ENCODE results near the gene LDLRAD2.
"Not testable (repeated sequence)": the region's sequence is repeated elsewhere in the genome, so short reads cannot be mapped to it uniquely, and the experiment has no call there.

LDLRAD2 gene

GRCh38 chr1:21824926-21825325 lies 12.9 kb downstream of the LDLRAD2 start:
- DNase-seq: no peak

DNA sequence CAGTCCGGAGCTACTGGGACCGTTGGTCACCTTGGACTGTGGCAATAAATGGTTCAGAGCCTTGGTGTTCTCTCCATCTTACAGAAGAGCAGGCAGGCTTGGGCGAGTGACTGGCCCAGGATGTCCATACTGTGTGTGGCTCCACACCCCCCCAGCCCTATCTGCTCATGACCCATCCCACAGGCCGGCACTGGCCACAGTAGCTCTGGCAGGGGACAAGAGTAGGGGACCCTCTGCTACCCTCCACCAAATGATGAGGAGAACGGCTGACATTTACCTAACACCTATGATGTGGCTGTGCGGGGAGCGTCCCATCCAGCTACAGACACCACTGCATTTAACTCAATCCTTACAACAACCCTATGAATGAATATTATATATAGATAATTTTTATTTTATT lies 13.3 kb downstream of the LDLRAD2 start:
- no peak for DNase-seq

GRCh38 chr1:21826694-21827093 lies 14.6 kb downstream of the LDLRAD2 start:
- DNase-seq: not testable (repeated sequence)

DNA sequence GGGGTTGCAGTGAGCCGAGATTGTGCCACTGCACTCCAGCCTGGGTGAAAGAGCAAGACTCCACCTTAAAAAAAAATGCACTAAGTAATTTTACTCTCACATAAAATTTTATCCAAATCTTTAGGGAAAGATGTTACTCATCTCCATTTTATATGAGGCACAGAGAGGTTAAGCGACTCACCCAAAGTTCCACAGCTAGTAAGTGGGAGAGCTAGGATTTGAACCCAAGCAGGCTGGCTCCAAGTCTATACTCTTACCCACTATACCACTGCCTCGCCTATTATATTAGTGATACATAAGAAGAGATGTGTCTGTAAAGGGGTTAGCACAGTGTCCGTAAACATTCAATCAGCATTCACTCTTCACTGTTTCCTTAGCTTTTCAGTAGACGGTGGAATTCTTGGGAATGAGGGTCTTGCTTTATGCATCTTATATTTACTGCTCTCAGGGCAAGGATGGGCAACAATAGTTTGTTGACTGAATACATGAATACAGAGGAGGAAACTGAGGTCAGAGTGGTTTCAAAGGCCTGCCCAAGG lies 15.1 kb downstream of the LDLRAD2 start:
- no peak for DNase-seq

GRCh38 chr1:21828075-21828474 lies 16.0 kb downstream of the LDLRAD2 start:
- DNase-seq: no peak

DNA sequence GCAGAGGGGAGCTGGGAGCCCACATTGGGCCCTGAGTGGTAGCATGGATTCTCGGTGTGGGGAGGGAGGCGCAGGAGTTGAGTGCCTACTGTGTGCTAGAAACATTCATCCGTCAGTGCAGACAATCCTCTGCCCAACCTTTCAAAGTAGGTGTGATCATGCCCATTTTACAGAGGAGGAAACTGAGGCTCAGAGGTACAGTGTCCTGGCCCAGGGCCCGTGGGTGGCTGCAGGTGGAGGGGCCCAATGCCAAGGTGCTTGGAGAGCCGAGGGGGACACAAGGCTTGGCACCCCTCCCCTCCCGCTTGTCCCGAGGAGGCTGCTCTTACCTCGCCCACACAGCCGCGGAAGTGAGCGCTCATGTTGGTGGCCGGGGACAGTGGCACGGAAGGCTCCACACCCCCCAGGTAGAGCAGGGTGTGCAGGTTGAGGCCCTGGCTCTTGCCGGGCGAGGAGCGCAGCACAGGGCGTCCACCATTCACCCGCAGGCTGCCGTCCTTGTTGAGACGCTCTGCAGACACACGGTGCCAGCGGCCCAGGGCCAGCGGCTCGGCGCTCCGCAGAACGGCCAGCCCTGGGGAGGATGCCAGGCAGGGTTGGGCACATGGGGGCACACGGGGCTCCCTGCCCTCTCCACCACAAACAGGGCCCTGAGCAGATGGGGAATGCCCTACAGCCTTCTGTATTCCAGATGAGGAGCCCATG lies 16.6 kb downstream of the LDLRAD2 start:
- DNase-seq: no peak

DNA sequence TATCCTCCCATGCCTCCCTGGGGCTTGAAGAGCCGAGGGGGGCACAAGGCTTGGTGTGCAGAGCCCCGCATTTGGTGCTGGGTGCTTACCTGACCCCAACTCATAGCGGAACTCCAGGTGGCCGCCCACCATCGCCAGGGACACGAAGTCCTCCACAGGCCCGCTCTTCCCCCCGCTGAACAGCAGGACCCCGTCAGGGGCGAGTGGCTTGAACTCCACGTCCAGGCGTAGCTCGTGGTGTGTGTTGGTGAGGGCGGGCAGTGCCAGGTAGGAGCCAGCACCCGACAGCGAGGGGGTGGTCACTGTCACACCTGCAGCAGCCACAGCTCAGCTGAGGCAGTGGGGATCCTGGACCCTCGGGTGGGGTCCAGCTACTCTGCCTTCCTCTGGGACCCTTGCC lies 17.2 kb downstream of the LDLRAD2 start:
- DNase-seq: no peak

DNA sequence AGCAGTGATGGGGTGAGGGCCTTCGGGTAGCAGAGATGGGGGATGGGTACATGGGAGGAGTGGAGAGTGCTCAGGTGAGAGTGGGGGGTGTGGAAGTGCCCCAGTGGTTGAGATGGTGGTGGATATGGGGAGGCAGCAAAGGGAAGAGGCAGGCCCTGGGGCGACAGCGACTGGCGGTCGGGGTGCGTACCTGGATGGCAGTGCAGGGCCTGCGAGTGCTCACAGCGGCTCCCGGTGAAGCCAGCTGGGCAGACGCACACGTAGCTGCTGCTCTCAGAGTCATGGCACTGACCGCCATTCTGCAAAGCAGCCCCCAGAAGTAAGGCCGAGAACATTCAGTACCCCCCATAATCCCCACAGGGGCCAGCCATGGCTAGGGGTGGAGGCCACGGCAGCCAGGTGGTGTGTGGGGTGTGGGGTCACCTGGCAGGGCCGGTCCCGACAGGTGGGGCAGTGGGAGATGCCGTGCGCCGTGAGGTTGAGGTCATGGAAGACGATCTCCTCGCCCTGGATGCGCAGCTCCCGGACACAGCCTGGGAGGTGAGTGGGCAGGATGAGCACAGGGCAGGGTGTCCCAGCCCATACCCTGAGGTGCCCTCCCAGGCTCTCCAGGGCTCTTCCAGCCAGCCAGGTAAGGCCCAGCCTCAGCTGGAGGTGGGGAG lies 18.9 kb downstream of the LDLRAD2 start:
- no peak for DNase-seq

DNA sequence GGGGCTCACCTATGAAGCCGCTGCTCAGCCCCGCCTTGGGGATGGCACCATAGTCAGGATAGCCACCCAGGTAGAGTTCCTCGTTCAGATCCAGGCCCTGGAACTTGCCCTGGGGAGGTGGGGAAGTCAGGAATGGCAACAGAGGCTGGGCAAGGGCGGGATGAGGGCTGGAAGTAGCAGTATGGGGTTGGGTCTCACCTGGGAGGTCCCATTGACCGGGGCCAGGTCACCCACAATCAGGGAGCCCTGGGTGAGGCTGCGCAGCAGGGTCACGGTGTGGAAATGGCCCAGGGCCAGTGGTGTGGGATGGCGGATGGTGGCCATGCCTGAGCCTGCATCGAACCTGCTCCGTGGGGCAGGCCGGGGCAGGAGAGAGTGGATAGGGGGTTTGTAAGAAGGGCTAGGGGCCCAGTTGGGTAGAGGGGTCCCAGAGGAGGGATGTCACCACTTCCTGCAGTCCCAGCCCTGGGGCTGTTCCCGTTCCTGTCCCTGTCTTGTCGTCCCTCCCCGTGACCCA lies 19.4 kb downstream of the LDLRAD2 start:
- DNase-seq: no peak

DNA sequence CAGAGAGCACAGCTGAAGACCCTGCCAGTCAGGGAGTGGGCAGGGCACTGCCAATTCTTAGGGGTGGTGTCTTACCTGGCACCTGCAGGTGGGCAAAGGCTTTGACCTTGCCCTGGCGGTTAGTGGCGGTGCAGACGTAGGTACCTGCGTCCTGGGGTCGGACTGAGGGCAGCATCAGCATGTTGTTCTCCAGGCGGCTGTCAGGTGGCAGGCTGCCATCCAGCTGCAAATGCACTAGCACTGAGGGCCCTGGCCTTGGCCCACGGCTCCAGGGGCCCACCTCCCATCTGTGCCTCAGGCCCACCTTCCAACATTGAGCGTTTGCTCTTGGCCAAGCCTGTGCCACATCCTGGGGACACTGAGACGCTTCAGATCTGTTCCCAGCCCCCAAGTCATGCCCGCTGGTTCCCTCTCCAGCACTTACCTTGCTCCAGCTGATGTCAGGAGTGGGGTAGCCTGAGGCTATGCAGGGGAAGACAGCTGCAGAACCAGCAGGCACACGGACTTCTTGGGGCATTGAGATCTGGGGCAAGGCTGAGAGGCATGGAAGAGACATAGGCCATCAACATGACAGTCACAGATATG lies 21.4 kb downstream of the LDLRAD2 start:
- no peak for DNase-seq

DNA sequence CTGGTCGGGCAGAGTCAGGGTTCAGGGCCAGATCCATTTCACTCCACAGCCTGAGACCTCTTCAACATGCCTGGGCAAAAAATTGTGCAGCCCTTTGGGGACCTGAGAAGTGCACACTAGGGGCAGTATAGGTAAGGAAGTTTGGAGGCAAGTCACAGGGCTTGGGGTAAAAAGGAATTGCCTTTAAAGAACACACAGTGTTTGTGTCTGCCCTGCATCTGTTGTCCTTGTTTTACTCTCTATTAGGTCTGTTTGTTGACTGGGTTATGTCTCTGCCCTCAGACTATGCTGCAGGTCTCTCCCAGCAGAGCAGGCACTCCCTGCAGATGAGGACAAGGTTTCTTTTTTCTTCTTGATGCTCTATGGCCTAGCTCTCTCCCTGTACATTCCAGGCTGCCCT lies 22.0 kb downstream of the LDLRAD2 start:
- no peak for DNase-seq

DNA sequence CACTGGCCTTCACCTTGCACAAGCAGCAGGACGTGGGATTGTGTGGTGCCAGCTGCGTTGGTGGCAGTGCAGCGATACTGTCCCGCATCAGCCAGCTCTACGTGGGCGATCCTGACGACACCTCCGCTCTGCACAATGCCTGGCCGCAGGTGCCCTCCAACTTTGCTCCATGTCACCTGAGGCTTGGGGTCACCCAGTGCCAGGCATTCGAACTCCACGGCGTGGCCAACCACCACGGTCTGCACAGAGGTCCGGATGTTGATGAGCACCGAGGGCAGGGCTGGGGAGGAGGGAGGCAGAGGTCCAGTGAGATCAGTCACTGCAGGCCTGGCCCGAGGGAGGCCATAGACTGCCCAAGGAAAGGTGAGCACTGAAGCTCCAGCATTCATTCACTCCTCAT lies 22.6 kb downstream of the LDLRAD2 start:
- no peak for DNase-seq

DNA sequence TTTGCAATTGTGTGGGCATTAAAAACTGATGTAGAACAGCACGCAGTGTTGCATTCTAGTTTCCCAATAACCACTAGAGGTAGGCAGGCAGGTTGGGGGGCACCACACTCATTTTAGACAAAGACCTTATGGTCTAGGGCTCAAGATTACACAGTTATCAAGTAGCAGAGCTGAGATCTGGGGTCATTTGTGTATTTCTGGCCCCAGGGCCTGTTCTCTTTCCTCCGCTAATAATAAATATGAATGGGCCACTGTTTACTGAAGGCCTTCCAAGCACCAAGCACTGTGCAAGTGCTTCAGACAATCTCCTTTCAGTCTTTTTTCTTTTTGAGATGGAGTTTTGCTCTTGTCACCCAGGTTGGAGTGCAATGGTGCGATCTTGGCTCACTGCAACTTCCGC lies 23.9 kb downstream of the LDLRAD2 start:
- no peak for DNase-seq

DNA sequence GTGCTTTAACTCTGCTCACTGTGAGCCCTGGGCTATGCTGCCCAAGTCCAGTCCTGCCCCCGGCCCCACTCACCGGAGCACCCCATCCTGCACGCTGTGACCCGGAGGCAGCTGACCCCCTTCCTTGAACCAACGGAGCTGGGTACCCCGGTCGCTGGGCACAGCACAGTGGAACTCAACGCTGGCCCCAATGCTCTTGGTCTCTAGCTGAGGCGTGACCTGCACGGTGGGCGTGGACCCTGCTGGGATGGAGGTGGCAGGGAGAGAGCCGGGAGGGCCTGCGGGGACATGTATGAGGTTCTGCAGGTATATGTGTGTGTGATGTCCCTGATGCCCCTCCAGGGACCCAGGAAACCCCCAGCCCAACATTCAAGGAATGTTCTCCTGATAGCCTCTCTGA lies 24.7 kb downstream of the LDLRAD2 start:
- DNase-seq: no peak

DNA sequence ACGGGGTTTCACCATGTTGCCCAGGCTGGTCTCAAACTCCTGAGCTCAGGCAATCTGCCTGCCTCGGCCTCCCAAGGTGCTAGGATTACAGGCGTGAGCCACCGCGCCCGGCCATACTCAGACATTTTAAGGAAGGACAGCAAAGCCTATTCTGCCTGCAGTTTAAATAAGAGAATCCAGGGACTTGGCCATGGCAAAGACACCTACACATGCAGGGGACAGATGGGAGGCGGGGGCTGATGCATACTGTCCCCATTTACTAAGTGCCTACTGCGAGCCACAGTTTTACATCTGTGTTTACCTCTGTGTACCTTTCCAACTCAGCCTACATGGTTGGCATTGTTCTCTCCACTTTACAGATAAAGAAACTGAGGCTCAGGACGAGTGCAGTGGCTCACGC lies 25.4 kb downstream of the LDLRAD2 start:
- DNase-seq: no peak

DNA sequence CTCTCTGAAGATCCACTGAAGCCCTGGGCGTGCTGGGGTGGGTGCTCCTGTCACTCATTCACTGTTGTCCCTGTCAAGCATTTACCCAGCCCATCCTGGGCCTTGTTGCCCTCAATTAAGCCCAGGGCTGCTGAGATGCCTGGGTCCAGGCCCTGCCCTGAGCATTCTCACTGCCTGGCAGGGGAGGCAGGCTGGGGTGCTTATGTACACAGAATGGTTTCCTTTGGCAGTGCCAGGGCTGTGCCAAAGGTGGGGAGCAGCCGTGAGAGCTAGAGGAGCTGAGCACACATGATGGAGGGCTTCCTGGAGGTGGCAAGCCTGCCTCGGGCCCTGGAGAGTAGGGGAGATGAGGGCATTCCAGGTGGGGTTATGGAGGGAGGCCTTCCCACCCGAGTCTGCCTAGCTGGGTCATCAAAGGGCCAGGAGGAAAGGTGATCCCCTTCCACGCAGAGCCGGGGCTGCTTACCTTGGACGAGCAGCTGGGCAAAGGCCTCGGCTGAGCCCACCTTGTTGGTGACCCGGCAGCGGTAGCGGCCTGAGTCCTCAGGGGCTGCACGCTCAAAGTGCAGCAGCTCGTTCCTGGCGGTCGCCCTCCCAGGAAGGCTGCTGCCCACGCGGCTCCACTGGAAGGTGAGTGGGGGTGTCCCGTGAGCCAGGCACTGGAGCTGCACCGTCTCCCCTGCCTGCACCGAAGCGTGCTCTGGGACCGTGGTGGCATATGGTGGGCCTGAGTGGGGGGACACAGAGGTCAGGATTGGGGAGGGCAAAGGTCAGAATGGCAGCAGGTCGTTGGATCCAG lies 26.5 kb downstream of the LDLRAD2 start:
- no peak for DNase-seq

DNA sequence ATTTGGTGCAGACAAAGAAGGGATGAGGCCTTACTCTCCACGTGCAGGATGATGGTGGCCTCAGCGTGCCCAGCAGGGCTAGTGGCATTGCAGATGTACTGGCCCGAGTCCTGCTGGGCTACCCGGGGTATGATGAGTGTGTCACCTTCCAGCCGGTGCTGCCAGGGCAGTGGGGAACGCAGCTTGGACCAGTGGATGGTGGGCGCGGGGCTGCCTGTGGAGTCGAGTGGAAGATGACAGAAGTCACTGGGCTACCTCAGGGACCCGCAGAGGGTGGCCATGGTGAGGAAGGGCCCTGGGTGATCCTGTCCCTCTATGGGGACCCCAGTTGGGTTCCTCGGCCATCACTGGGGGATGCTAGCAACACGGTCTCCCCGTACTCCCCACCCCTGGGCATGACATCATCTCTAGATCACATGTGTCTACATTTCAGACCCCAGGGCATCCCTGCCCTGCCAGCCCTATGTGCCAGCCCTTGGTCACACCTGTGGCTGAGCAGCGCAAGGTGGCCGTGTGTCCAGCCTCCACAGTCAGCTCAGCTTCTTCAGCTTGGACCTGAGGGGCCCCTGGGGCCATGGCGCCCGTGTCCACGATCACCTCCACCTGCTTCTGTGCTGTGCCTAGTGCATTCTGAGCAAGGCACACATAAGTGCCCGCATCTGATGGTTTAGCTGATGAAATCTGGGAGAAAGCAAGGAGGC lies 27.4 kb downstream of the LDLRAD2 start:
- no peak for DNase-seq

GRCh38 chr1:21840981-21841380 lies 28.9 kb downstream of the LDLRAD2 start:
- no peak for DNase-seq

GRCh38 chr1:21841852-21842466 lies 29.9 kb downstream of the LDLRAD2 start:
- no peak for DNase-seq

GRCh38 chr1:21842606-21843162 lies 30.6 kb downstream of the LDLRAD2 start:
- no peak for DNase-seq

GRCh38 chr1:21843208-21843607 lies 31.1 kb downstream of the LDLRAD2 start:
- DNase-seq: no peak

- no peak for DNase-seq
Observed at GRCh38 chr1:21843996-21844395, 31.9 kb downstream of the LDLRAD2 start.
